ENCODE measurements around the gene CUEDC1.

DNA sequence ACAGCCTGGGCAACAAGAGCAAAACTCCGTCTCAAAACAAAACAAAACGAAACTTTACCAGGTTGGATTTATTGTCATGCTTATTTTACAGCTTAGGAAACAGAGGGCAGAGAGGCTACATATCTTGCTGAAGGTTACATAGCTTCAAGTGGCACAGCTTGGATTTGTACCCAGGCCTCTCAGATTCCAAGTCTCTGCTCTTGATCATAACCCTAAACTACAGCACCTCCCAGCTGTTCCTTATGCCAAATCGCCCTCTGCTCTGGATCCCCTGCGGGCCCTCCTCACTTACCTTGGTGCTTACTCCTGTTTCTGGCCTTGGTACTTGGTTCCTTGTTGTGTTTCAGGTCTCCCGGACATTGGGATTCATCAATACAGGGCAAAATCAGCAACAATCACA, 11.7 kb upstream of the CUEDC1 start:
- TF ChIP-seq CTCF (IDR thresholded peaks at IDR 0.05), result no peak
- TF ChIP-seq POLR2AphosphoS5 (IDR thresholded peaks at IDR 0.05), result no peak
- TF ChIP-seq EP300 (IDR thresholded peaks at IDR 0.05; ENCODE audit: low read depth), result no peak

All from transverse colon (tissue), 4 donors.